ENCODE measurements around the gene EZH1. TPM values are rescaled to one million over a fixed set of nuclear protein-coding genes. Genes with fewer than 3 reads are reported as not detected.

EZH1 gene
- total RNA-seq, 1 experiment from 2014 or later: 6.1 TPM

Small RNA genes within 50 kb of the gene (small RNA-seq; reads per million reads assigned to genes)
- not detected for gene HMGN2P15
- gene MIR6780A: not detected

Other genes with a start within 250 kb of the EZH1 start
- 22.7 and 30.6 TPM in 2 replicates for gene NAGLU, start 208.8 kb downstream of the EZH1 start, total RNA-seq (2014; rRNA removed; shearing (Covaris generic))
- 0.40 and 0.59 TPM in 2 replicates for gene HSD17B1, start 192.1 kb downstream of the EZH1 start, total RNA-seq (2014; rRNA removed; shearing (Covaris generic))
- gene COASY, start 182.9 kb downstream of the EZH1 start, total RNA-seq (2014; rRNA removed; shearing (Covaris generic)): 51.7 and 56.2 TPM in 2 replicates
- 29.3 and 37.8 TPM in 2 replicates for gene MLX, start 177.9 kb downstream of the EZH1 start, total RNA-seq (2014; rRNA removed; shearing (Covaris generic))
- 47.8 and 50.2 TPM in 2 replicates for gene PSMC3IP, start 167.3 kb downstream of the EZH1 start, total RNA-seq (2014; rRNA removed; shearing (Covaris generic))
- gene RETREG3, start 135.7 kb downstream of the EZH1 start, total RNA-seq (2014; rRNA removed; shearing (Covaris generic)): 30.9 and 34.0 TPM in 2 replicates
- 114 and 165 TPM in 2 replicates for gene TUBG1, start 135.4 kb downstream of the EZH1 start, total RNA-seq (2014; rRNA removed; shearing (Covaris generic))
- gene TUBG2, start 85.8 kb downstream of the EZH1 start, total RNA-seq (2014; rRNA removed; shearing (Covaris generic)): 6.8 and 9.3 TPM in 2 replicates
- gene PLEKHH3, start 68.0 kb downstream of the EZH1 start, total RNA-seq (2014; rRNA removed; shearing (Covaris generic)): 14.7 and 15.7 TPM in 2 replicates
- gene CCR10, start 63.2 kb downstream of the EZH1 start, total RNA-seq (2014; rRNA removed; shearing (Covaris generic)): 2.1 and 2.5 TPM in 2 replicates
- gene CNTNAP1, start 62.5 kb downstream of the EZH1 start, total RNA-seq (2014; rRNA removed; shearing (Covaris generic)): 8.6 and 9.9 TPM in 2 replicates
- 0.40 and 1.4 TPM in 2 replicates for gene RAMP2, start 16.2 kb upstream of the EZH1 start, total RNA-seq (2014; rRNA removed; shearing (Covaris generic))
- gene VPS25, start 28.4 kb upstream of the EZH1 start, total RNA-seq (2014; rRNA removed; shearing (Covaris generic)): 110 and 122 TPM in 2 replicates
- gene WNK4, start 35.6 kb upstream of the EZH1 start, total RNA-seq (2014; rRNA removed; shearing (Covaris generic)): 5.7 and 8.9 TPM in 2 replicates
- 65.2 and 97.2 TPM in 2 replicates for gene COA3, start 53.7 kb upstream of the EZH1 start, total RNA-seq (2014; rRNA removed; shearing (Covaris generic))
- 0.13 and 0.27 TPM in 2 replicates for gene CNTD1, start 53.8 kb upstream of the EZH1 start, total RNA-seq (2014; rRNA removed; shearing (Covaris generic))
- 159 and 182 TPM in 2 replicates for gene BECN1, start 79.2 kb upstream of the EZH1 start, total RNA-seq (2014; rRNA removed; shearing (Covaris generic))
- 146 and 205 TPM in 2 replicates for gene PSME3, start 88.4 kb upstream of the EZH1 start, total RNA-seq (2014; rRNA removed; shearing (Covaris generic))
- gene AOC2, start 99.5 kb upstream of the EZH1 start, total RNA-seq (2014; rRNA removed; shearing (Covaris generic)): 0.95 and 1.4 TPM in 2 replicates
- gene AOC3, start 106.2 kb upstream of the EZH1 start, total RNA-seq (2014; rRNA removed; shearing (Covaris generic)): 0.11 TPM in 1 of 2 replicates, not detected in the other
- not detected in 2 replicates for gene G6PC1, start 155.8 kb upstream of the EZH1 start, total RNA-seq (2014; rRNA removed; shearing (Covaris generic))
- 25.2 and 29.2 TPM in 2 replicates for gene AARSD1, start 219.4 kb upstream of the EZH1 start, total RNA-seq (2014; rRNA removed; shearing (Covaris generic))
- gene PTGES3L, start 235.0 kb upstream of the EZH1 start, total RNA-seq (2014; rRNA removed; shearing (Covaris generic)): 0.10 TPM in 1 of 2 replicates, not detected in the other
- 4.7 and 6.9 TPM in 2 replicates for gene RUNDC1, start 235.5 kb upstream of the EZH1 start, total RNA-seq (2014; rRNA removed; shearing (Covaris generic))

Data from HT1080 (cell line).